ENCODE measurements around the gene CALCOCO1.
A peak's percentile ranks its signal among the peaks of the same experiment; 100 is the strongest.
"Not testable (repeated sequence)": the region's sequence is repeated elsewhere in the genome, so short reads cannot be mapped to it uniquely, and the experiment has no call there.

CALCOCO1 gene

DNA sequence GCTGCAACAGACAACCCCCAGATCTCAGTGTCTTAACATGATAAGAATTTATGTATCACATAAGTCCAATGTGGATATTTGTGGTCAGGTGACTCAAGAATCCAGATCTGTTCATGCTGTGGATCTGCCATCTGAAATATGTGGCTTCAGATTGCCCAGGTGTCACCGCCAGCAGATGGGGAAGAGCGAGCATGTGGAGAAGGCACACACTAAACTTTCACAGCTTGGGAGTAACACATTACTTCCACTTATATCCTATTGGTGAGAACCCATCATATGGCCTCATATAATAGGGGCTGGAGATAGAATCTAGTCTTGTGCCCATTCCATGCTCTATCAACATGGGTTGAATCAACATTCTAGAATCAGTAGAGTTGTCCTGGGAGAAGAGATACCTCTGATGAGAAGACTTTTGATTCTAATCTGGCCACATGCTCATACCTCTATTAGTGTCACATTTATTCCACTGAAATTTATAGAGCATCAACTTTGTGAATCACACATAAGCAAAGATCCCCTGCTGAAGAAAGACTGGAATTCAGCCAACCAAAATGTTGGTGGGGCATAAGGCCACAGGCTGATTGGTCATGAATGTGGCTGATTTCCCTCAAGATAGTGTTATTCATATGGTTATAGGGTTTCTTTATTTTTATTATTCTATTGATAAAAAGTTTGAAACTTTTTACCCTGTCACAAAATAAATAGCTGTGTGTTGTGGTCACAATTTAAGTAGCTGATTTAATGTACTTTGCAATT is 6.0 kb upstream of the CALCOCO1 start:
- DNase-seq (ENCODE audit: low spot score): no peak

DNA sequence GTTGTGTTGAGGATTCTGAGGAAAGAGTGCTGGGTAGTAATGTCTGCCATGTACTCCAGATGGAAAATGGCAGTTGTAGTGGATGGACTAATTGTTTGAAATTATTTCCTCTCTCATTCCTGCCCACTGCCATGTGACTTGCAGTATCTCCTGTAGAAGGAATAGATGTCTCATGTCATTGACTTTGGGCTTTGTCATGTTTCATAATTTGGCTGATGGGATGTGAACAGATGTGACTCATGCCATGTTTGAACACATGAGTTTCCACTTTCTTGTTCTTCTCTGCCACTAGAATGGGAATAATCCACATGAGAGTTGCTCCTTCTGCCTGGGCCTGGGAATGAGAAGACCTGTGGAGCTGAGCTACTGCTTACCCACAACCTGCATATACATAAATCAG is 2.4 kb upstream of the CALCOCO1 start:
- no peak for DNase-seq (ENCODE audit: low spot score)

DNA sequence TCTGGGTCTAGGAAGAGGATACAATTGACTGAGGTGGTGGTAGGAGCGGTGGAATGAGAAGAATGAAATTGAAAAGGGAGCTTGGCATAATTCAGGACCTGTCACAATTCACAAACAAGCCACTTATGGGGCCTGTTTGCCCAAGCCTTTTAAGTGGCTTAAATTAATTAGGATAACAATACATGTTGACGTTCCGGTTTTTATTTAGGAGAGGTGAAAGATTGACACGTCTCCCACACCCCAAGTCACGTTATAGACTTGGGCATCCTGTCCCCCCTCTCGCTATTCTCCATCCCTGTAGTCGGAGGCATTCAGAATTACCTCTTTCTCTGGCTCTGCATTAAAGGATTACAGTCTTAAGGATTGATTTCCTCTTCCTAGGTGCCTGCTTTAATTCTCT is 954 bp upstream of the CALCOCO1 start:
- no peak for DNase-seq (ENCODE audit: low spot score)

DNA sequence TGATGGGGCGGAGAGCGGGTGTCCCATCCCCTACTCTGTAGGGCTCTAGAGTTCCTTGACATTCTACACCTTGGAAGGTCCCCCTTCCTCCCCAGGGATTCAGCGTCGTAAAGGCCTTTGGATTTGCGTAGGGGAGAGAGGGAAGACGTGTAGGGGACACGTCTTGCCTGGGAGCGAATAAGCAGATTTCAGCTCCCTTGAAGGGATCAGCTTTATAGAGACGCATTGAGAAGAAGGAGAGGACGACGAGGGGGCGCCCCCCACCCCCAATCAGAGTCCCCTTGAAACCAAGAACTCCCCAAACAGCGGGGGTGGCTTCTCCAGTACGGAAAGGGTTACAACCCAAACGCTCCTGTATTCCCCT is 324 bp downstream of the CALCOCO1 start:
- DNase-seq (ENCODE audit: low spot score): no peak

DNA sequence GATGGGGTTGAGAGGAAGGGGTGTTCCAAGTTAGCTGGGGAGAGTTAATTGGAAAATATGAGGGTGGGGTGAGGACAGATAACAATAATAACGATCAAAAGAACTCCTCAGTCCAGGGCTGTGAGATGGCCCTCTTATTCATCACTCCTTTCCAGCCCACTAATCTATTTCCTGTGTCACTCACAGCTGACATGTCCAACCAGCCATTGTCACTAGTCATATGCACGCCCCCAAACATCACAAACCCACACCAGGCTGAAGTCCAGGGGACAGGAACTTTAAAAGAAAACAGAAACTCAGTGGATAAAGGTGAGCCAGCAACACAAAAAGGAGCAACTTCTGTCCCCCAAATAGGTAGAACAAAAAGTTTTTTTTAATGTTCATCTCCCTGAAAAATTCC is 911 bp downstream of the CALCOCO1 start:
- DNase-seq (ENCODE audit: low spot score): peak; percentile 57

DNA sequence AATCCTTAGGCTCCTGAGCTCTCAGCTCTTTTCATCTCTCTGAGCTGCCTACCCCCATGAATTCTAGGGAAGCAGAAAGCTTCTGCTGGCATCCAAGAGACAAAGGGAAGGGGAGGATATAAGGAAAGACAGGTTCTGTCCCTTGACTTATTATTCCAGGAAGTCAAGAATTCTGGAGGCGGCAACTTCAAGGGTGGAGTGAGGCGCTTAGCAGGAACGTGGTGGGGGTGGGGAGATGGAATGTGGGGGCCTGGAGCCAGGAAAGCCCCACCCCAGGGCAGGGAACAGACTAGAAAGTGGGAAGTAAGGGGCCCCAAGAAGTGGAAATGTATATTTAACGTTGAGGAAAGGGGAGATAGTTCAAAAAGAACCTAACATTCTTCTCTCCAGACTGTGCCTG is 1.4 kb downstream of the CALCOCO1 start:
- DNase-seq (ENCODE audit: low spot score): peak; percentile 38

DNA sequence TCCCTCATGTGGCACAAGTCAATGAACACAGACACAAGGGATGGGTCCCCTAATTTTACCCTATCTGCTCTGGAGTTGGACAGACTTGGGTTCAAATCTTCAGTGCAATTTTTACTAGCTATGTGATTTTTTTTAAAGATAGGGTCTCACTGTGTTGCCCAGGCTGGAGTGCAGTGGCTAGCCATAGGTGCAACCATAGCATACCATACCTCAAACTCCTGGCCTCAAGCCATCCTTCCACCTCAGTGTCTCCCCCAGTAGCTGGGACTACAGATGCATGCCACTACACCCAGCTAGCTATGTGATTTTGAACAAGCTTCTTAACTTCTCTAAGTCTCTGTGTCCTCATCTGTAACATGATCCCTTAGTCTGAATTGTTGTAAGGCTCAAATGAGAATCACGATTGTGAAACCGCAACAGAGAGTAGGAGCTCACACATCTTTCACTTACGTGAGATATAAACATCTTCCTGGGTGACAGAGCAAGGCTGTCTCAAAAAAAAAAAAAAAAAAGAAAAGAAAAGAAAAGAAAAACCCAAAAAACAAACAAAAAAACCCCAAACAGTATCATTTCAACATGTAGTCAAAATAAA is 4.7 kb downstream of the CALCOCO1 start:
- no peak for DNase-seq (ENCODE audit: low spot score)

DNA sequence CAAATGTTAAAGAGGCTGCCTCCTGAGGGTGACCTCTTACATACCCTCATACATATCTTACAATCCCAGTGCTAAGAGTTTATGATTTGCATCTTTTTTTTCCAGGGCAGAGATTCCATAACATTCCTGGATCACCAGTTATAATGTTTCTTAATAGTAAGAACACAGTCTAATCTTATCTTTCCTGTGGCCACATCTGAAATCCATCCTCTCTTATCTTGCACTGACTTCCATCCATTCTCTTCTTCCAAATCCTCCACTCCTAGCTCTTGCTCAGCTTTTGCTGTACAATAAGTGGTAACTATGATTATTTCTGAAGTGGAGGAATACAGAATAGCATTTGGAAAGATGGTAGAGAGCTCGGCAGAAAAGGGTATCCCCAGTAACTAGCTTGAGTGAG is 6.3 kb downstream of the CALCOCO1 start:
- DNase-seq (ENCODE audit: low spot score): no peak

DNA sequence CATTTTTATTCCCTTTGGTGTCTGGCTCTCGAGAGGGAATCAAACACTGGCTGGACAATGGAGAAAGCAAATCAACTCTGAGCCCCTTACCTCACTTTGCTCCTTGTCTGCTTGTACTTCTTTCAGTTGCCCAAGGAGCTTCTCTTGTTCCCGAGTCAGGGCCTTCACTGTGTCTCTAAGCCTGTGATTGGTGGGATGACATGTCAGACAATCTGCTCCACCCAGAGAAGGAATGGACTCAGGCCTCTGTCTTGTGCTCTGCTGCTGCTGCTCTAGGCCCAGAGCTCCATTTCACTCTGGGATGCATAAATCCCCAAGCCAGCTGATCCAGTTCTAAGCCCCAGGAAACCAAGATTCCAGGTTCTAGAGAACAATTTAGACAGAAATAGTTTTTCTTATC is 7.6 kb downstream of the CALCOCO1 start:
- no peak for DNase-seq (ENCODE audit: low spot score)

DNA sequence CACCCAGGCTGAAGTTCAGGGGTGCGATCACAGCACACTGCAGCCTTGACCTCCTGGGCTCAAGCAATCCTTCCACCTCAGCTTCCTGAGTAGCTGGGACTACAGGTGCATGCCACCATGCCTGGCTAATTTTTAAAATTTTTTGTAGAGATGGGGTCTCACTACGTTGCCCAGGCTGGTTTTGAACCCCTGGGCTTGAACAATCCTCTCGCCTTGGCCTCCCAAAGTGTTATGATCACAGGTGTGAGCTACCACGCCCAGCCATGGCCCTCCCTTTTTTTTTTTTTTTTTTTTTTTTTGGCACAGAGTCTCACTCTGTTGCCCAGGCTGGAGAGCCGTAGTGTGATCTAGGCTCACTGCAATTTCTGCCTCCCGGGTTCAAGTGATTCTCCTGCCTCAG is 8.7 kb downstream of the CALCOCO1 start:
- DNase-seq (ENCODE audit: low spot score): not testable (repeated sequence)

DNA sequence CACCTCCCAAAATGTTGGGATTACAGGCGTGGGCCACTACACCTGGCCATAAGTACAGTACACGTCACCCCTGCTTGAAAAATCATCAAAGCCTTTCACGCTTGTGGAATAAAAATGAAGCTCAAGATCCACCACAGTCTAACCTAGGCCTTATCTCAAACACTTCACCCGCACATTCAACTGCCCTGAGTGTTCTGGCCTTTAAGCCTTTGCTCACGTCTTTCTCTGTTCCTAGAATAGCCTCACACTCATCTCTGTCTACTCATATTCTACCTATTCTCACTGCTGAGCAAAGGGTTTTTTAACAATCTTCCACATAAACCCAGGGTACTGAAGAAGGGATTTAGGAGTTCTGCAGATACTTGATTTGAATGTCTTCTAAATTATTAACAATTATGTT is 9.9 kb downstream of the CALCOCO1 start:
- DNase-seq (ENCODE audit: low spot score): no peak

DNA sequence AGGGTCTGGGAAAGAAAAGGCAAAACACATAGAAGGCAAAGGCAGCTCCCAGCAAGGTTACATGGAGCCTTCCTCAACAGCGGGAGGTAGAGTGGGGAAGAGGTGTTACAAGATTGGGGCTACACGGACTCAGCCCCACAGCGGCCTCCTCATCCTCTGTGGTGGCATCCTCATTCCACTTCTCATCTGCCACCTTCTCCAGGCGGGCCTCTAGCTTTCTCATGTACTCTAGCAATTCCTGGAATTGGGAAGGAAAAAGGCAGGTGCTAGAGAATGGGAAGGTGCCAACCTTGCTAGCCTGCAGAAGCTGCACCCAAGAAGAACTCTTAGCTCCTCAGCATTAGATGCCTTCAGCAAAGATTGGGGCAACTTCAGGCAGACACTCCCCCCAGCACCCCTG is 13.2 kb downstream of the CALCOCO1 start:
- no peak for DNase-seq (ENCODE audit: low spot score)

DNA sequence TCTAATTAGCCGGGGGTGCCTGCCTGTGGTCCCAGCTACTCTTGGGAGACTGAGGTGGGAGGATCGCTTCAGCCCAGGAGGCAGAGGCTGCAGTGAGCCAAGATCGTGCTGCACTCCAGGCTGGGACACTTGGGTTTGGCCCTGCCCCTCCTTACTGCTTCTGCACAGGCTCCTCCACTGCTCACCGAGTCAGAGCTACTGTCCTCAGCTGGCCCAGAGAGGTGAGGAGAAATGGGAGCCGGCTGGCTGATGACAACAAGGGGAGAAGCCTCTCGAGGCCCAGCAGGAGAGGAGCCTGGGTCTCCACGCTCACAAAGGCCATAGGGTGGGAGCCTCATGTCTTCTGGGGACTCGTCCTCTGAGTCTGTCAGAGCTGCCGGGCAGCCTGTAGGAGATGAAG is 13.7 kb downstream of the CALCOCO1 start:
- DNase-seq (ENCODE audit: low spot score): no peak

DNA sequence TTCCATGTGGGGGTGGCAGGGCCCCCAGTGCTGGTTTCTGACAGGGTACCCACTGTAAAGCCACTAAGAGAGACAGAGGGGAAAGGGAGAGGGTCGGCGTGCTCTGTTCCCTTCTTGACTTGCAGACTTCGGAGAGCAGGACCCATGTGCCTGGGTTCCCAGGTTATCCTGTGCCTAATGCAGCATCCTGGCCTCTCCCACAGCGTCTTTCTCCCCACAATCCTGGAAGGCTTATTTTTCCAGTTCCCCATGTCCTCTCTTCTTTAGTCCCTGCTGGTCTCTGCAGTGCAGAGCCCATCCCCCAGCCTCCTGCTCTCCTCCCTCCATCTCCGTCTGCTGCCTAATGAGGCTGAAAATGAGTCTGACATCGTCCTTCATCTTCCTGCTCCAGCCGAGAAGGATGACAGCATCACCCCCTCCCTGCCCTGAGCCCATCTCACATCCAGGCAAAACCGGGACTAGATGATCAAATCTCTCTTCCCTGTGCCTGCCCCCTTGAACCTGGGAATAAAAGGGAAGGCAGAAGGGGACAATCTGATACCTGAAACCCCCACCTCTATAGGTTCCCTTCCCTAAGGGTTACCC is 15.1 kb downstream of the CALCOCO1 start:
- DNase-seq (ENCODE audit: low spot score): no peak

DNA sequence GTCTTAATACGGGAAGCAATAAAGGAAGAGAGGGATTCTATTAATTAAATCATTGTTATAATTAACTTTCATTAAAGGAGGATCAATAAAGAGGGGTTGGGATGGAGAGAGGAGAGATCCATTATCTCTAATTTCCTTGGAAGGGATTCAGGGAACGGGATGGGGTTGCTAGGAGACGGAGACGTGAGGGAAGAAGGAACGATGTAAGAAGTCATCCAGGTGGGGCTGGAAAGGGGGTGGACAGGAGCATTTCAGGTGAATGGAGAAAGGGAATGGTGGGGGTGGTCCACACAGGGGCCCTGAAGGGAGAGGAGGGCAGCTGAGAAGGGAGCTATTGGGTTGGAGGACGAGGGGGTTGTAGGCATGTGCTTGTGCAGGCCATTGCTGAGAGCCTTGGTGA is 17.2 kb downstream of the CALCOCO1 start:
- DNase-seq (ENCODE audit: low spot score): no peak

DNA sequence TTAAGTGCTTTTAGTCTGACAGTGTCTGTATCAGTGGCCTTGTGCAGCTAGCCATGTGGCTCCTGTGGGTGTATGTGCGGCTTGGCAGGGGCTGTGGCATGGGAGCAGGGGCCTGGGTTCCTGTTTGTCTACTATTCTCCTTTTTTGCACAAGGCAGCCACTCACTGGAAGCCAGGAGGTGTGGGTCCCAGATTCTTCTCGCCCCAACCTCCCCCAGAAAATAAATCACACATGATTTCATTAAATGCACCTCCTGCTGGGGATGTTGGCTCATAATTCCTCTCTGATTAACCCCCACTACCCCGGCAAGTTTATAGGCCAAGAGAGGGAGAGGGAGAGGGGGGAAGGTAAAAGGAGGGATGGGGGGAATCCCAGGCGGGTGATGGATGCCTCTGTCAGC is 17.6 kb downstream of the CALCOCO1 start:
- DNase-seq (ENCODE audit: low spot score): no peak

DNA sequence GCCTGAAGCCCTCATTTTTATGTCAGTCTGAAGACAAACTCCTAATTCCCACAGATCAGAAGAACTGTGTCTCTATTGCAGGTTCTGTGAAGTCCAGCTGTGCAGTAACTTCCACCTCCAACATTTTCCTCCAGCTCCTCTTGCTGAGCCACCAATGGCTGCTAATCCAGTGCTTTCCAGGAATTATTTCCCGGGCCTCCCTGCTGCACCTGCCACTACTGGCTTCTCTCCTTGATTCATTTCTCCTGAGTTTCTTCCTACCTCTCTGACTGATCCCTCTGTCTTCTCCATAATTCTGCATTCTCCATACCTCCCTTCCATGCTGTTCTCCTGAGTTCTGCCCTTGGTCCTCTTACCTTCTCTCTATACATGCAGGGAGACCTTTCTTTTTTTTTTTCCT is 21.2 kb downstream of the CALCOCO1 start:
- DNase-seq (ENCODE audit: low spot score): no peak

DNA sequence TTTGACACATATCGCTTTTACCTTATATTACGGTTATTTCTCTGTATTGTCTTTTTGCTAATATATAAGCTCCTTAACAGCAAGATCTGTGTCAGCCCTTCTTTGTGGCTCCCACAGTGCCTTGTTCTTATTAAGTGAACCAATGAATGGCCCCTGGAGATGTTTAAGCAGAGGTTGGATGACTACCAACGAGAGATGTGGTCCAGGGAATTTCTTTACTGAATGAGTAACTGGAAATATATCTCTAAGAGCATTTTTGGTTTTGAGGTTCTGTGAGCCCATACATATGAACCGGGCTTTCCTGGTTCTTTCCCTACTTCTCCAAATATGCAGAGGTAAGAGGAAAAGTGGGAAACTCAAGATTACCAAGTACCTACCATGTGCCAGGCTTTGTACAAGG is 23.5 kb downstream of the CALCOCO1 start:
- DNase-seq (ENCODE audit: low spot score): no peak

DNA sequence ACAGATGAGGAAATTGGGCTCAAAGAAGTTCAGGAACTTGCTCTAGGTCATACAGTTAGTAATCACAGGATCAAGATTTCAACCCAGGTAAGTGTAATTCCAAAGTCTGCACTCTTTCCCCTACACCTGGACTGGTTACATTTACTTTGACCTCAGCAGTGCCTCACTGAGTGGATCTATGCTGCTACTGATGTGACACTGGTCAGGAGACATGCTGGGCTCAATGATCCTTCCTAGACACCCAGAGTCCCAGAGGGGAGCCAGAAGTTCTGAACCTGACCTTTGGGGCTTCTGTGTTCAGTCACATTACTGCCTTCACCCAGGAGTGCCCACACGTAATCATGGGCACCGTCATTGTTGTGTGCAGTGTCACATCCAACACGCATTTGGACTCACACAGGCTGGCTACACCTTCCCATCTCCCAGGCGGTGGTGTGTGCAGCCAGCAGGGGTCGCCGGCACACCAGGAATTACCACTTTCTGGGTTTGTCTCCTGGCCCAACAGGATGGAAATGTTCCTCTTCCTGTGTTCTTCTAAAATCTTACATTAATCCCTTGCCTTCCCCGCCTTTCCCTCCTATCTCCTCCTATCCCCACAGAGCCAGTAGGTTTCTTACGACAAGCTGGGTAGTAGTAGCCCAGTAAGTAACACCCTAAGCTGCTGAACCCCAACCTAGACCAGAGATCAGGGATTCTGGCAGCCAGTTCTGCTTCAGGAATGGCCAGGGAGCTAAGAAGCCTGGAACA is 25.6 kb downstream of the CALCOCO1 start:
- peak; percentile 66 for DNase-seq (ENCODE audit: low spot score)

DNA sequence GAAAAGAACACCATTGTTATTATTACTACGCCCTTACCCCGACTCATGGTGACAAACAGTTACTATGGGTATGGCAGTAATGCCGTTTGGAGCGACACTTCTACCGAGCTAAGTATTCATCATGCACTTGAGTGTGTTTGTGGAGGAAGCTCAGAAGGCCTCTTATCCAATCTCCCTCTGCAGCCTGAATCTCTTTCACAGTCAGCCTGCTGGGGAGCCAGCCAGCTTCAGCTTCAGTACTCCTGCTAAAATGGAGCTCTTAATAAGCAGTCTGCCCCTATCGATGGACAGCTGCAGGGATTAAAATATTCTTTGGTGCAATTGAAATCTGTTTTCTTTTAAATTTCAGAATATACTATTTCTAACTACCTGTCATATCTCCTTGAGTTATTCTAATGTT is 26.7 kb downstream of the CALCOCO1 start:
- no peak for DNase-seq (ENCODE audit: low spot score)

DNA sequence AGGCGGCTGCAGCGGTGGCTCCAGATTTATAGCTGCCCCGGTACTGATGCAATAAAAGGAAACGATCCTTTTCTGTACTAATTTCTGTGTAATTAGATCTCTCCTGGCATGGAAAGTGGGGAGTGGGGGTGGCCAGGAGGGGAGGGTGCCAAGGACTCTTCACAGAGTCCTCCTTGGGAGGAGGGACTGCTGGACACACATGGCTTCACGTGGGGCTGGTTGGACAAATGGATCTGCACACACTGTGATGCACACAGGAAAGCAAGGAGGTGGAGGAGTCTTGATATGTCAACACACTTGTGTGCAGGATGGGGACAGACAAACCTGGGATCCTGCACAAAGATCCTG is 27.6 kb downstream of the CALCOCO1 start:
- no peak for DNase-seq (ENCODE audit: low spot score)

DNA sequence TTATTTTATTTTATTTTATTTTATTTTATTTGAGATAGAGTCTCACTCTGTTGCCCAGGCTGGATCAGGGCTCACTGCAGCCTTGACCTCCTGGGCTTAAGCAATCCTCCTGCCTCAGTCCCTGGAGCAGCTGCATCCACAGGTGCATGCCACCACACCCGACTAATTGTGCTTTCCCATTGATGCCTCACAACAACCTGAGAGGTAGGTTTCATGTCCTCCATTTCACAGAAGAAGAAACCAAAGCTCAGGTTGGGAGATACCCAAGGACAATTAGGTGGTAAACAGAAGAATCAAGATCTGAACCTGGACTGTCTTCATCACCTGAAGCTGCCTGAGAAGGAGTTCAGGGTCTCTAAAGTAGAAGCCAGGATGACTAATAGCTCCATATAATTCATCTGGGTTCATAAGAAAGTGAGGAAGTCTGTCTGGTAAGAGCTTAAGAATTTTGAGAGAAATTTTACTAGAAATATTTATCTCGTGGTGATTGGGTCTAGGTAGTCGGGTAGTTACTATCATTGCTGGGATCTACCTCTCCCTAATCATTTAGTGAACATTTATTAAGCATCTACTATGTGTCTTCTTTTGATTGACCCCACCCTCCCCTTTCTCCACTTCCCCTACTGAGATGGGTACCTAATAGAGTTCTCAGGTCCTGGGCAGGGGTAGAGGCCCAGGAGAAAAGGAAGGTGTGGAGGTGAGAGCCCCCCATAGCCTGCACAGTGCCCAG is 28.1 kb downstream of the CALCOCO1 start:
- DNase-seq (ENCODE audit: low spot score): no peak
